Suprapubic skin (tissue), 3 donors: ENCODE measurements around the gene CLIP4.

ENCODE experiments used
- CTCF ChIP-seq, 2 donors: fragments of 200-600 bp in 1 of 2; fragments of 450-650 bp in 1 of 2; sonication (generic) in 1 of 2; IDR thresholded peaks; one replicate each; pipeline ENCODE4 v1.5.1; 2016 to 2019; ENCODE audit warnings: antibody characterized with exemption in 2 of 2, mild to moderate bottlenecking in 1 of 2, moderate library complexity in 1 of 2
- POLR2A ChIP-seq, 2 donors: fragments of 450-650 bp; IDR thresholded peaks; one replicate each; pipeline ENCODE4 v1.6.1; 2017; ENCODE audit warnings: antibody characterized with exemption in 2 of 2, mild to moderate bottlenecking in 2 of 2, moderate library complexity in 2 of 2

- TF ChIP-seq CTCF (IDR thresholded peaks at IDR 0.05) (no peak), POLR2A (IDR thresholded peaks at IDR 0.05) (no peak)
Measured at GRCh38 chr2:29213888-29214291, 98.7 kb downstream of the CLIP4 start.
